Naive thymus-derived CD8-positive, alpha-beta T cell (primary cell): Measurements from ENCODE around the gene TMTC3. TPM values are rescaled to one million over a fixed set of nuclear protein-coding genes. Genes with fewer than 3 reads are reported as not detected.
"Not testable (repeated sequence)": the region's sequence is repeated elsewhere in the genome, so short reads cannot be mapped to it uniquely, and the experiment has no call there.

Source experiments
- ATAC-seq, 2 donors: fragments of 150-1000 bp; cut with Tn5 transposase in 1 of 2; sonication (Bioruptor Pico), chemical (Tn5 transposase) in 1 of 2; 1 replicate in 1 of 2; 2 replicates in 1 of 2; pipeline ENCODE4 v1.10.0; 2021; ENCODE audit warnings: mild to moderate bottlenecking in 2 of 2, moderate library complexity in 2 of 2
- POLR2A ChIA-PET: fragments of 350-600 bp; sonication (Branson Sonifier 250); formaldehyde crosslinking; loops from one replicate; lab custom pipeline; 2021; ENCODE audit warnings: antibody characterized with exemption; lab: Charles Lee
- DNase-seq, 10 donors: peaks; one replicate each; pipeline versions ENCODE4 v3.0.0 to v3.0.0-alpha.2; 2020 to 2022
- H3K27ac Mint-ChIP-seq, 10 donors: one replicate each; pipeline ENCODE4 v1.8.0; 2020 to 2022; ENCODE audit warnings: mild to moderate bottlenecking in 10 of 10, mixed read lengths in 10 of 10, moderate library complexity in 4 of 10, inconsistent platforms in 1 of 10
- H3K27me3 Mint-ChIP-seq, 5 donors: one replicate each; pipeline ENCODE4 v1.8.0; 2021 to 2022; ENCODE audit warnings: mixed read lengths in 5 of 5
- H3K36me3 Mint-ChIP-seq, 3 donors: one replicate each; pipeline ENCODE4 v1.8.0; 2020 to 2022; ENCODE audit warnings: mixed read lengths in 3 of 3, mild to moderate bottlenecking in 2 of 3, inconsistent platforms in 1 of 3
- H3K4me1 Mint-ChIP-seq, 4 donors: one replicate each; pipeline ENCODE4 v1.8.0; 2021 to 2022; ENCODE audit warnings: mixed read lengths in 4 of 4
- H3K4me3 Mint-ChIP-seq, 10 donors: one replicate each; pipeline ENCODE4 v1.8.0; 2020 to 2022; ENCODE audit warnings: mild to moderate bottlenecking in 10 of 10, mixed read lengths in 10 of 10, moderate library complexity in 6 of 10, inconsistent platforms in 1 of 10
- H3K9me3 Mint-ChIP-seq, 9 donors: one replicate each; pipeline ENCODE4 v1.8.0; 2020 to 2022; ENCODE audit warnings: mixed read lengths in 9 of 9, mild to moderate bottlenecking in 3 of 9, inconsistent platforms in 1 of 9, moderate library complexity in 1 of 9
- polyA plus RNA-seq, 3 donors: library from polyadenylated mRNA; unstranded; fragments of 300-500 nt; fragmentation: Illumina TruSeq; gene quantifications; one replicate each; pipeline ENCODE4 v1.2.3, GENCODE V29; 2021
- total RNA-seq, 8 experiments: library from RNA in 2 of 8; stranded (reverse) in 2 of 8; gene quantifications; one replicate each; pipeline ENCODE4 v1.2.3 and lab custom pipeline; 2021 to 2026

TMTC3 gene
- total and polyA plus RNA-seq, 5 experiments from 2014 or later, result 1.2 to 11.9 (median 2.4) TPM

DNA sequence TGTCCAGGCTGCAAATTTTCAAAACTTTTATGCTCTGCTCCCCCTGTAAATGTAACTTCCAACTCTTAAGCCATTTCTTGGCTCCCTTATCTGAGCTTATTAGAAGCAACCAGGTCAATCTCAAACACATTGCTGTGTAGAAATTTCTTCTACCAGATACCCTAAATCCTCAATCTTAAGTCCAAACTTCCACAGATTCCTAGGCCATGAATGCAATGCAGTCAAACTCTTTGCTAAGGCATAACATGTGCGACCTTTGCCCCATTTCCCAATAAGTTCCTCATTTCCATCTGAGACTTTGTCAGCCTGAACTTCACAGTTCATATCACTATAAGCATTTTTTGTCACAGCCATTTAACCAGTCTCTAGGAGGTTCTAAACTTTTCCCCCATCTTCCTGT, 64.5 kb downstream of the TMTC3 start:
- ATAC-seq (no peak), DNase-seq (no peak)
- Mint-ChIP-seq H3K27me3 (peaks cover 0 to 23% (median 11%) of the 10 kb centered on the region in 5 donors), H3K9me3 (peaks cover 0 to 47% (median 27%) of the 10 kb centered on the region in 9 donors), H3K36me3 (peaks cover 0 to 13% (median 0%) of the 10 kb centered on the region in 3 donors), H3K27ac (no peak overlapping the region), H3K4me3 (no peak overlapping the region), H3K4me1 (no peaks in the 10 kb centered on the region)
- POLR2A ChIA-PET, result no interaction called here

DNA sequence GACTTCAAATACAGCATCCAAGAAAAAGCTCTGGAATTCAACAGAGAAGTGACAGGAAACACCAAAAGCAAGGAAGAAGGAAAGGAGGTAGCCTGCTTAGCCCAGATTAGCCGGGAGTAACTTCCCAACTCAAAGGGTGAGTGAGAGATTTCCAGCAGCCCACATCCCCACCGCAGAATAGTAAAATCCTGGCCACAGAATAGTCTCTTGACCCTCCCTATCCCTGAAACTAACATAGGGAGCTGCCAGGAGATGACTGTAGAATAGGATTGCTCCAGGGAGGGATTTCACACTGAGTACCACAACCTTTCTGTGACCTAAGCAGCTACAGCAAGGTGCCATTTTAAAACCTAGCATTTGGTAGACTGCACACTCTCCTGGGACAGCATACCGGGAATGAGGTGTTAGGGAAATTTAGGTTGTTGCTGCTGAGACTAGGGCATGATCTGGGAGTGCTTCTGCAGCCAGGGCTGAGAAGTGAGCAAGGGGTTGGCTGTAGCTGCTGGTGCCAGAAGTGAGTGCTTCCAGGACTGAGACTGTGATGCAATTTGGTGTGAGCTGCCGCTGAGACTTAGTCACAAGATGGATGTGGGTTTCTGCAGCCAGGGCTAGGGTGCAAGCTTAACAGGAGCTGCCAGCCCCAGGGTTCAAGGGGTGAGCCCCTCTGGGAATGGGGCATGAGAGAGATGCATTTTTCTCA, 66.0 kb downstream of the TMTC3 start:
- DNase-seq, result no peak
- H3K9me3 Mint-ChIP-seq, result peaks cover 11 to 62% (median 35%) of the 10 kb centered on the region in 9 donors
- peaks cover 0 to 23% (median 11%) of the 10 kb centered on the region in 5 donors for H3K27me3 Mint-ChIP-seq
- POLR2A ChIA-PET, result no interaction called here
- H3K4me1 Mint-ChIP-seq, result no peaks in the 10 kb centered on the region
- no peak for ATAC-seq
- H3K4me3 Mint-ChIP-seq, result no peak overlapping the region
- H3K36me3 Mint-ChIP-seq, result peaks cover 0 to 23% (median 0%) of the 10 kb centered on the region in 3 donors
- no peak overlapping the region for H3K27ac Mint-ChIP-seq

DNA sequence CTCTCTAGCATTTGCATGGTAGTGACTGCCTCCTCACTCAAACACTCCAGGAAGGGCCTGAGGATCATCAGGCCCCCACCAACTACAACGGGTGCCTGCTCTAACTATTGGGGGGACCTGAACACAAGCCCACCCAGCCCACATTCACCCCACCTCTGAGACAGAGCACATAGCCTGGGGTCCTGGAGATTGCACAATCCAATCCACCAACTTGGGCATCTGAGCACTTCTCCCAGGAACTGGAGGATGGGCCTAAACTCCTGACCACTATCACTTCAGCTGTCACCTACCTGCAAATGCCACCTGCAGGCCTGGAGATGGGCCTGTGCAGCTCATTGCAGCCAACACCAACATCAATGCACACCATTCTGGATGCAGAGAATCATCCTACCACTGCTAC, 66.6 kb downstream of the TMTC3 start:
- H3K27me3 Mint-ChIP-seq, result peaks cover 0 to 23% (median 11%) of the 10 kb centered on the region in 5 donors
- H3K27ac Mint-ChIP-seq, result no peak overlapping the region
- H3K4me3 Mint-ChIP-seq, result no peak overlapping the region
- DNase-seq (no peak), ATAC-seq (no peak)
- H3K9me3 Mint-ChIP-seq, result peaks cover 14 to 68% (median 39%) of the 10 kb centered on the region in 9 donors
- POLR2A ChIA-PET, result no interaction called here
- H3K4me1 Mint-ChIP-seq, result no peaks in the 10 kb centered on the region
- peaks cover 0 to 29% (median under 1%) of the 10 kb centered on the region in 3 donors for H3K36me3 Mint-ChIP-seq

DNA sequence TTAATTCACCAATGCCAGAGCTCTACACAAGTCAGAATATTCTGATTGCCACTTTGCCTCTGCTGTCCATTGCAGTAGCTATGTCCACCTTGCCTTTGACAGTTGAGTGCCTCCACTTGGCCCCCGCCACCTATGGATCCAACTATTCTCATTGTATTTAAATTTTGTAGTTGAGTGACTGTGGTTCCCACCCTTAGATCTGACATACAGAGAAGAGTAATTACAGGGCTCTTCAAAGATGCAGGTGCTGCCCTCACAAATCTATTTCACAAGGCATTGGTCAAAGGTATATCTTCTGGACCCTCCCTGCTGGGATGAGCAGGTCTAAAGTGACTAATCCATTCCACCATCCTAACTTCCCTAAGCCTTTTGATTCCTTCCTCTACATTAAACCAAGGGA, 68.2 kb downstream of the TMTC3 start:
- DNase-seq, H3K4me3 Mint-ChIP-seq, ATAC-seq, H3K4me1 Mint-ChIP-seq, H3K27ac Mint-ChIP-seq, POLR2A ChIA-PET: not testable (repeated sequence)
- Mint-ChIP-seq H3K36me3 (peaks cover 0 to 31% (median 2%) of the 10 kb centered on the region in 3 donors), H3K9me3 (peaks cover 20 to 73% (median 46%) of the 10 kb centered on the region in 9 donors), H3K27me3 (peaks cover 0 to 30% (median 15%) of the 10 kb centered on the region in 5 donors)

DNA sequence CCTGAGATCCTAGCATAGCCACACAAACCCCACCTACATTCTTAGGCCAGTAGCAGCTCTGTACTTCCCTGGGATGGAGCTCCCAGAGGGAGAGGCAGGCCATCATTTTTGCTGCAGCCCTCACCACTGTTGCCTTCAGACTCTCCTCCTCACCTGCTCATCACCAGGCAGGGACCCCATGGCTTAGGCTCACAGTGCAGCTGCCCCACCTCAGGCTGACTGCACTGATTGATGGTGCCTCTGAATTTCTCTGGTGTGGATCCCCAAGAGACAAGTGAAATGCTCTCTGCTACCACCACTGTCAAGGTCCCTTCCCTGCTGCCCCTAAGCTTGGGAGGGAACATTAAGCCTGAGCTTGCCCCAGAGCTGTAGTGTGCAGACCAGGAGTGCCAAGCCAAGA, 76.2 kb downstream of the TMTC3 start:
- H3K9me3 Mint-ChIP-seq, result peaks cover 5 to 58% (median 29%) of the 10 kb centered on the region in 9 donors
- H3K27ac Mint-ChIP-seq, result no peak overlapping the region
- POLR2A ChIA-PET, result no interaction called here
- DNase-seq (no peak), ATAC-seq (no peak)
- H3K4me3 Mint-ChIP-seq, result no peak overlapping the region
- H3K4me1 Mint-ChIP-seq, result no peaks in the 10 kb centered on the region
- peaks cover 0 to 5% (median 2%) of the 10 kb centered on the region in 3 donors for H3K36me3 Mint-ChIP-seq
- H3K27me3 Mint-ChIP-seq, result peaks cover 0 to 10% (median 3%) of the 10 kb centered on the region in 5 donors

DNA sequence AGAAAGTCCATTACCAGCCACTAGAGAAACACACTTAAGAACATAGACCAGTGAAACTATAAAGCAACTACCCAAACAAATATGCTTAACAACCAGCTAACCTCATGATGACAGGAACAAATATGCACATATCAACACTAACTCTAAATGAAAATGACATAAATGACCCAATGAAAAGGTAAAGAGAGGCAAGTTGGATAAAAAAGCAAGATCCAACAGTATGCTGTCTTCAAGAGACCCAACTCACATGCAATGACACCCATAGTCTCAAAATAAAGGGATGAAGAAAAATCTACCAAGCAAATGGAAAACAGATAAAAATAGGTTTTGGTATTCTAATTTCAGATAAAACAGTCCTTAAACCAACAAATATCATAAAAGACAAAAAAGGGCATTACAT, 77.8 kb downstream of the TMTC3 start:
- no peaks in the 10 kb centered on the region for H3K36me3 Mint-ChIP-seq
- H3K4me3 Mint-ChIP-seq, result no peak overlapping the region
- DNase-seq (no peak), ATAC-seq (no peak)
- no peak overlapping the region for H3K27ac Mint-ChIP-seq
- no peaks in the 10 kb centered on the region for H3K4me1 Mint-ChIP-seq
- POLR2A ChIA-PET, result no interaction called here
- peaks cover 4 to 42% (median 20%) of the 10 kb centered on the region in 9 donors for H3K9me3 Mint-ChIP-seq
- H3K27me3 Mint-ChIP-seq, result peaks cover 0 to 3% (median 0%) of the 10 kb centered on the region in 5 donors

DNA sequence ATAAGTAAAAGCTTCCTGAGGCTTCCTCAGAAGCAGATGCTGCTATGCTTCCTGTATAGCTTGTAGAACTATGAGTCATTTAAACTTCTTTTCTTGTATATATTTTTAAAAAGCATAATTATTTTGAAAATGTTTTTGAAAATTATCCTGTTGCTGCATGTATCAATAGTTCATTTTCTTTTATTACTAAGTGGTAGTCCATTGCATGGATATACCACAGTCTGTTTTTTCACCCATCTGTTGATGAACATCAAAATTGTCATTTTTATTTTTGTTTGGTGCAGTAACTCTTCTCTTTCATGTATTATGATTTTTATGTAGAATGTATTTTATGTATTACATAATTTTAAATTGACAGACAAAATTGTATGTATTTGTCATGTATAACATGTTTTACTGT, 81.4 kb downstream of the TMTC3 start:
- Mint-ChIP-seq H3K36me3 (no peaks in the 10 kb centered on the region), H3K27ac (no peak overlapping the region), H3K27me3 (no peaks in the 10 kb centered on the region), H3K4me1 (peaks cover 0 to 4% (median 4%) of the 10 kb centered on the region in 4 donors), H3K4me3 (no peak overlapping the region), H3K9me3 (peaks cover 4 to 38% (median 18%) of the 10 kb centered on the region in 9 donors)
- POLR2A ChIA-PET, result no interaction called here
- no peak for ATAC-seq
- no peak for DNase-seq

DNA sequence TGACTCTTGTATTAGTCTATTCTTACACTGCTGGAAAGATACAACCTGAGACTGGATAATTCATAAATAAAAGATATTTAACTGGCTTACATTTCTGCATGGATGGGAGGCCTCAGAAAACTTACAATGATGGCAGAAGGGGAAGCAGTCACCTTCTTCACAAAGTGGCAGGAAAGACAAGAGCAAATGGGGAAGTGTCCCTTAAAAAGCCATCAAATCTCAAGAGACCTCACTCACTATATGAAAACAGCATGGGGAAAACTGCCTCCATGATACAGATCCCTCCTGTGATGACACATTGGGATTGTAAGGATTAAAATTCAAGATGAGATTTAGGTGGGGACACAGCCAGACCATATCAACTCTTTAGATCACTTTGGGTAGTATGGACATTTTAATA, 83.7 kb downstream of the TMTC3 start:
- H3K36me3 Mint-ChIP-seq, result no peaks in the 10 kb centered on the region
- H3K4me3 Mint-ChIP-seq, result no peak overlapping the region
- no peak overlapping the region for H3K27ac Mint-ChIP-seq
- POLR2A ChIA-PET, result no interaction called here
- no peak for ATAC-seq
- H3K4me1 Mint-ChIP-seq, result peaks cover 0 to 4% (median 4%) of the 10 kb centered on the region in 4 donors
- H3K27me3 Mint-ChIP-seq, result peaks cover 0 to 1% (median 0%) of the 10 kb centered on the region in 5 donors
- no peak for DNase-seq
- peaks cover 0 to 17% (median 7%) of the 10 kb centered on the region in 9 donors for H3K9me3 Mint-ChIP-seq

DNA sequence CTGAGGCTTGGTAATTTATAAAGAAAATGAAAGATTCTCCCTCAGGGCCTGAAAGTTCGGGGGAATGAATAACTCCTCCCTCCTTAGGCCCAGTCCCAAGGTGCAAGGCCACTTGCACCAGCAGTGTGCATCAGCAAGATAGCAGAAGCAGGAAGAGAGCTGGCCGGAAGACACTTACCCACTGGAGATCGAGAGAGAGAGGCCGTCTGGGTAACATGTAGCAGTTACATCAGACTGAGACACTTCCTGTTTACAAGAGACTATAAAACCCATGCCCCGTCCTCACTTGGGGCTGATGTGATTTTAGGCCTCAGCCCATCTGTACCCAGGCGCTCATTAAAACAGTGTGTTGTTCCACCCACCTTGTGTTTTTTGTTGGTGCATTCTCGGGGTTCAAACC, 85.2 kb downstream of the TMTC3 start:
- Mint-ChIP-seq H3K9me3 (peaks cover 0 to 11% (median 2%) of the 10 kb centered on the region in 9 donors), H3K27ac (peak overlapping the region in 3 of 10 donors; percentile 58 to 88 (median 71)), H3K4me3 (no peak overlapping the region), H3K27me3 (peaks cover 0 to 1% (median 0%) of the 10 kb centered on the region in 5 donors), H3K4me1 (peaks cover 0 to 4% (median 4%) of the 10 kb centered on the region in 4 donors), H3K36me3 (no peaks in the 10 kb centered on the region)
- ATAC-seq, result no peak
- DNase-seq, result no peak
- POLR2A ChIA-PET, result no interaction called here

DNA sequence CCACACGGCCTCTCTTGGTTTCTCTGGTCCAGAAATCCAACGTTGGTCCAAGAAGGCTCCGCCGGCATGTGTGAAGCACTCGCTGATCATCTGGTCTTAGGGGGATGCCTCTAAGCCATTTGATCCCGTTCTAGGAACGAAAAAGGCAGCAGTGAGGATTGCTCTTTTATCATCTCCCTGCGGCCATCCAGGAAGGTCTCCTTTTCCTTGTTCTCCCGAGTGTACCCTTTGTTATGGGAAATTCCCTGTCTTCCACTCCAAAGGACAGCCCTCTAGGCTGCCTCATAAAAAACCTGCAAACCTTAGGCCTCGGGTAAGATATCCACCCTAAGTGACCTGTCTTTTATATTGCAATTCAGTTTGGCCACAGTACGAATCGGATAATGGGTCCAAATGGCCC, 85.8 kb downstream of the TMTC3 start:
- H3K36me3 Mint-ChIP-seq, result no peaks in the 10 kb centered on the region
- no peak overlapping the region for H3K27ac Mint-ChIP-seq
- peaks cover 0 to 1% (median 0%) of the 10 kb centered on the region in 5 donors for H3K27me3 Mint-ChIP-seq
- H3K4me1 Mint-ChIP-seq, result peaks cover 0 to 4% (median 4%) of the 10 kb centered on the region in 4 donors
- POLR2A ChIA-PET, result no interaction called here
- no peak overlapping the region for H3K4me3 Mint-ChIP-seq
- peaks cover 0 to 11% (median 0%) of the 10 kb centered on the region in 9 donors for H3K9me3 Mint-ChIP-seq
- DNase-seq (no peak), ATAC-seq (no peak)

DNA sequence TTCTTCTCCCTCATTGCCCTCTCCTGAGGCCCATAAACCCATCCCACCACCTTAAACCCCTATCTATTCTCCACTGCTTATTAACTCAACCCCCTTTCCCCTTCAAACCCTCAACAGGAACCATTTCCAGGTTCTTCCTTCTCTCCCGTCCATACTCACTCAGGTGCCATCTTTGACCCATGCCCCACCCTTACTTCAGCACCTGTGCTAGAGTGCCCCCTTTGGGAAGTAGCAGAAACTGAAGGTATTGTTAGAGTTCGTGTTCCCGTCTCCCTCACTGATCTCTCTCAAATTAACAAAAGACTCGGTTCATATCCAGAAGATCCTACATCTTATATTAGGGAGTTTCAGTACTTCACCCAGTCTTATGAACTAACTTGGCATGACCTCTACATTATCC, 86.6 kb downstream of the TMTC3 start:
- POLR2A ChIA-PET, result no interaction called here
- H3K9me3 Mint-ChIP-seq, result peaks cover 0 to 11% (median 0%) of the 10 kb centered on the region in 9 donors

DNA sequence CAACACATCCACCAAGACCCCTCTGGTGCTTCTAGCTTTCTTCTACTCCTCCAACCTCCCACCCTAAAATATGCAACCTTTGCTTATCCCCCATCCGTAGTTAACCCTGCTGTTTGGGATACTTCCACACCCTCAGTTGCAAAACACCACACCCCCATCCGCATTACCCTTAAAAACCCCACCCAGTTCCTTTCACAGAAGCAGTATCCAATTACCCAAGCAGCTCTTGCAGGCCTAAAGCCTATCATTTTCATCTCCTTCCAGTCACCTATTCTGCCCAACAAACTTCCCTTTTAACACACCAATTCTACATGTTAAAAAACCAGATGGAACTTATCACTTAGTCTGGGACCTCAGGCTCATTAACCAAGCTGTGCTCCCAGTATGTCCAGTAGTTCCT, 88.2 kb downstream of the TMTC3 start:
- Mint-ChIP-seq H3K36me3 (no peaks in the 10 kb centered on the region), H3K4me1 (peaks cover 0 to 4% (median 4%) of the 10 kb centered on the region in 4 donors), H3K27ac (no peak overlapping the region), H3K27me3 (peaks cover 0 to 1% (median 0%) of the 10 kb centered on the region in 5 donors), H3K9me3 (peaks cover 0 to 11% (median 0%) of the 10 kb centered on the region in 9 donors), H3K4me3 (no peak overlapping the region)
- no peak for ATAC-seq
- DNase-seq, result no peak
- POLR2A ChIA-PET, result no interaction called here

More for the DNA sequence above, 86.6 kb downstream of the TMTC3 start:
- H3K36me3 Mint-ChIP-seq, result no peaks in the 10 kb centered on the region
- peak overlapping the region in 1 of 10 donors; percentile 64 for H3K27ac Mint-ChIP-seq
- no peak overlapping the region for H3K4me3 Mint-ChIP-seq
- peaks cover 0 to 1% (median 0%) of the 10 kb centered on the region in 5 donors for H3K27me3 Mint-ChIP-seq
- no peak for DNase-seq
- peaks cover 0 to 4% (median 4%) of the 10 kb centered on the region in 4 donors for H3K4me1 Mint-ChIP-seq
- ATAC-seq, result no peak

DNA sequence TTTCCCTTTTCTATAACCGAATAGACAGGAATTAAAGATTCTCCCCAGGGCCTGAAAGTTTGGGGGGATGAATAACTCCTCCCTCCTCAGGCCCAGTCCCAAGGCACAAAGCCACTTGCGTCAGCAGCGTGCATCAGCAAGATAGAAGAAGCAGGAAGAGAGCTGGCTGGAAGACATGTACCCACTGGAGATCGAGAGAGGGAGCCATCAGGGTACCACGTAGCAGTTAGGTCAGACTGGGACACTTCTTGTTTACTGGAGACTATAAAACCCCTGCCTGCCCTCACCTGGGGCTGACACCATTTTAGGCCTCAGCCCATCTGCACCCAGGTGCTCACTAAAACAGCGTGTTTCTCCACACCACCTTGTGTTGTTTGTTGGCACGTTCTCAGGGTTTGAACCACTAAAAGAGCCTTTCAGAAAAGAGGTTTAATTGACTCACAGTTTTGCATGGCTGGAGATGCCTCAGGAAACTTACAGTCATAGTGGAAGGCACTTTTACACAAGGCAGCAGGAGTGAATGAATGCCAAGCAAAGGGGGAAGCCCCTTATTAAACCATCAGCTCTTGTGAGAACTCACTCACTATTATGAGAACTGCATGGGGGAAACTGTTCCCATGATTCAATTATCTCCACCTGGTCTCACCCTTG, 93.2 kb downstream of the TMTC3 start:
- Mint-ChIP-seq H3K27ac (no peak overlapping the region), H3K4me1 (no peaks in the 10 kb centered on the region), H3K4me3 (no peak overlapping the region), H3K9me3 (peaks cover 0 to 7% (median 0%) of the 10 kb centered on the region in 9 donors), H3K27me3 (peaks cover 0 to 6% (median 0%) of the 10 kb centered on the region in 5 donors), H3K36me3 (no peaks in the 10 kb centered on the region)
- ATAC-seq, result no peak
- POLR2A ChIA-PET, result no interaction called here
- DNase-seq, result no peak
